GM12873 (cell line): Measurements from ENCODE around the gene NCAPD2.
A peak's percentile ranks its signal among the peaks of the same experiment; 100 is the strongest.

Experiments used
- TF ChIP-seq, protein P1 (sequence below): IDR thresholded peaks from 2 replicates; pipeline ENCODE4 v1.5.1; 2012; ENCODE audit warnings: low read depth, mild to moderate bottlenecking, moderate library complexity, low read length, control low read depth; ENCODE audit not compliant: insufficient read depth; ENCODE audit errors: missing control alignments

NCAPD2 gene

DNA sequence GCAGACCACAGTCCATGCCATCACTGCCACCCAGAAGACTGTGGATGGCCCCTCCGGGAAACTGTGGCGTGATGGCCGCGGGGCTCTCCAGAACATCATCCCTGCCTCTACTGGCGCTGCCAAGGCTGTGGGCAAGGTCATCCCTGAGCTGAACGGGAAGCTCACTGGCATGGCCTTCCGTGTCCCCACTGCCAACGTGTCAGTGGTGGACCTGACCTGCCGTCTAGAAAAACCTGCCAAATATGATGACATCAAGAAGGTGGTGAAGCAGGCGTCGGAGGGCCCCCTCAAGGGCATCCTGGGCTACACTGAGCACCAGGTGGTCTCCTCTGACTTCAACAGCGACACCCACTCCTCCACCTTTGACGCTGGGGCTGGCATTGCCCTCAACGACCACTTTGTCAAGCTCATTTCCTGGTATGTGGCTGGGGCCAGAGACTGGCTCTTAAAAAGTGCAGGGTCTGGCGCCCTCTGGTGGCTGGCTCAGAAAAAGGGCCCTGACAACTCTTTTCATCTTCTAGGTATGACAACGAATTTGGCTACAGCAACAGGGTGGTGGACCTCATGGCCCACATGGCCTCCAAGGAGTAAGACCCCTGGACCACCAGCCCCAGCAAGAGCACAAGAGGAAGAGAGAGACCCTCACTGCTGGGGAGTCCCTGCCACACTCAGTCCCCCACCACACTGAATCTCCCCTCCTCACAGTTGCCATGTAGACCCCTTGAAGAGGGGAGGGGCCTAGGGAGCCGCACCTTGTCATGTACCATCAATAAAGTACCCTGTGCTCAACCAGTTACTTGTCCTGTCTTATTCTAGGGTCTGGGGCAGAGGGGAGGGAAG lies 43.9 kb downstream of the NCAPD2 start:
- TF ChIP-seq, protein P1, sequence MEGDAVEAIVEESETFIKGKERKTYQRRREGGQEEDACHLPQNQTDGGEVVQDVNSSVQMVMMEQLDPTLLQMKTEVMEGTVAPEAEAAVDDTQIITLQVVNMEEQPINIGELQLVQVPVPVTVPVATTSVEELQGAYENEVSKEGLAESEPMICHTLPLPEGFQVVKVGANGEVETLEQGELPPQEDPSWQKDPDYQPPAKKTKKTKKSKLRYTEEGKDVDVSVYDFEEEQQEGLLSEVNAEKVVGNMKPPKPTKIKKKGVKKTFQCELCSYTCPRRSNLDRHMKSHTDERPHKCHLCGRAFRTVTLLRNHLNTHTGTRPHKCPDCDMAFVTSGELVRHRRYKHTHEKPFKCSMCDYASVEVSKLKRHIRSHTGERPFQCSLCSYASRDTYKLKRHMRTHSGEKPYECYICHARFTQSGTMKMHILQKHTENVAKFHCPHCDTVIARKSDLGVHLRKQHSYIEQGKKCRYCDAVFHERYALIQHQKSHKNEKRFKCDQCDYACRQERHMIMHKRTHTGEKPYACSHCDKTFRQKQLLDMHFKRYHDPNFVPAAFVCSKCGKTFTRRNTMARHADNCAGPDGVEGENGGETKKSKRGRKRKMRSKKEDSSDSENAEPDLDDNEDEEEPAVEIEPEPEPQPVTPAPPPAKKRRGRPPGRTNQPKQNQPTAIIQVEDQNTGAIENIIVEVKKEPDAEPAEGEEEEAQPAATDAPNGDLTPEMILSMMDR, result peak; percentile 82

DNA sequence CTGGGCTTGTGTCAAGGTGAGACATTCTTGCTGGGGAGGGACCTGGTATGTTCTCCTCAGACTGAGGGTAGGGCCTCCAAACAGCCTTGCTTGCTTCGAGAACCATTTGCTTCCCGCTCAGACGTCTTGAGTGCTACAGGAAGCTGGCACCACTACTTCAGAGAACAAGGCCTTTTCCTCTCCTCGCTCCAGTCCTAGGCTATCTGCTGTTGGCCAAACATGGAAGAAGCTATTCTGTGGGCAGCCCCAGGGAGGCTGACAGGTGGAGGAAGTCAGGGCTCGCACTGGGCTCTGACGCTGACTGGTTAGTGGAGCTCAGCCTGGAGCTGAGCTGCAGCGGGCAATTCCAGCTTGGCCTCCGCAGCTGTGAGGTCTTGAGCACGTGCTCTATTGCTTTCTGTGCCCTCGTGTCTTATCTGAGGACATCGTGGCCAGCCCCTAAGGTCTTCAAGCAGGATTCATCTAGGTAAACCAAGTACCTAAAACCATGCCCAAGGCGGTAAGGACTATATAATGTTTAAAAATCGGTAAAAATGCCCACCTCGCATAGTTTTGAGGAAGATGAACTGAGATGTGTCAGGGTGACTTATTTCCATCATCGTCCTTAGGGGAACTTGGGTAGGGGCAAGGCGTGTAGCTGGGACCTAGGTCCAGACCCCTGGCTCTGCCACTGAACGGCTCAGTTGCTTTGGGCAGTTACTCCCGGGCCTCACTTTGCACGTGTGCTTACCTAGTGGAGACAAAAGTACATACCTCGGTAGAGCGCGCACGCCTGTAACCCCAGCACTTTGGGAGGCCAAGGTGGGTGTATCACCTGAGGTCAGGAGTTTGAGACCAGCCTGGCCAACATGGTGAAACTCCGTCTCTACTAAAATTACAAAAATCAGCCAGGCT lies 44.8 kb downstream of the NCAPD2 start:
- TF ChIP-seq, protein P1, result no peak

DNA sequence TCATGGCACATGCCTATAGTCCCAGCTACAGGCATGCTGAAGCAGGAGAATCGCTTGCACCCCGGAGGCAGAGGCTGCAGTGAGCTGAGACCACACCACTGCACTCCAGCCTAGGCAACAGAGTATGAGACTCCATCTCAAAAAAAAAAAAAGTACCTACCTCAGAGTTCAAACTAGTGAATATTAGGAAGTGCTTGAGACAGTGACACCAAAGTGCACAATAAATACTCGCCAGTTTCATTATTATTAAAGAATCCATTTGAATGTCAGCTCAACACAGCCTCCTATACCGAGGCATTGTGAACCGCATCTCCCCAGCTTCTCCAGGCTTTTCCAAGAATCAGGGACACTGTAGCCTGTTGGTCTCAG lies 45.4 kb downstream of the NCAPD2 start:
- TF ChIP-seq, protein P1, result no peak

DNA sequence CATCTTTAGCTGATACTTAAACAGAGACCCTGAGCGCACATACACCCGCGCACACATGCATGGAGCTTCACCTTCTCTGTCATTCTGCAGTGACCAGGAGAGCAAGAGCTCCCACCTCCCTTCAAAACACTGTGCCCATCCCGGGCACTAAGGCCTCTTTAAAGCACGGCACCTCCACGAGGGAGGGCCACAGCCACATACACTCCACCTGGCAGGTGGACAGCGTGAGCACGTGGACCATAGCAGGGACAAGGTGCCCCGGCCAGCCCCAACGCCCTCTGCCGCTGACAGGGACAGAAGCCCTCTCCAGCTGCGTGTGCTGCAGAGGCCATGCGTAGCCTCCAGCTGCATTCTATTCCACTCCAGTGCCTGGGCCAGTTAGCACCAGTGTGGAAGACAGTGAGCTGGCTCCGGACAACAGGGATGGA lies 45.8 kb downstream of the NCAPD2 start:
- TF ChIP-seq, protein P1, result no peak

DNA sequence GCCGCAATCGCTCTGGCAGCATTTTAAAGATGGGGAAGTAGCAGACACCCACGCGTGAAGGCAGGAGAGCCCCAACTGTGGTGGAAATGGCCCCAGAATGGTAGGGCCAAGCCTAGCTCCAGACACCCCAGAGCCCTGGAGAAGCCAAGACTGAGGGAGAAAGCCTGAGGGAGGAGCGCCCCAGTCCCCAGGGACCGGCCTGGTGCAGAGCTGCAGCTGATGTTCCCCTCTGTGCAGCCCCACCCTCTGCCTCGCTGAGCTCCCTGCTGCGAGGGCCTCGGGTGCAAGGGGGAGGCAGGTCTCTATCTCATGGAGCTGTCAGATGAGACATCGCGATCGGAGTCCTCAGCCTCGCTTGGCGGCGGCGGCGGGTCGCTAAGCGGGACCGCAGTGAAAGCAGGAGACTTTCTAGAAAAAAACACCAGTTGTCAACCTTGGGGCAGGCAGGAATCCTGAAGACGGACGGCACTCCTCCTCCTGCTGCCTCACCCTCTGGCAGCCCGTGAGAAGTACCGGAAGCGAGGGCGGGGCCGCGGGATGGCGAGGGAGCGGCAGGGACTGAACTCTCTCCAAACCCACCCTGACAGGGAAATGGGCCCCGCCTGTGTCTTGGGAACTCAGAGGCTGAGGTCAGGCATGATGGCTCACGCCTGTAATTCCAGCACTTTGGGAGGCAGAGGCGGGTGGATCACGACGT lies 46.4 kb downstream of the NCAPD2 start:
- TF ChIP-seq, protein P1, result peak; percentile 32

DNA sequence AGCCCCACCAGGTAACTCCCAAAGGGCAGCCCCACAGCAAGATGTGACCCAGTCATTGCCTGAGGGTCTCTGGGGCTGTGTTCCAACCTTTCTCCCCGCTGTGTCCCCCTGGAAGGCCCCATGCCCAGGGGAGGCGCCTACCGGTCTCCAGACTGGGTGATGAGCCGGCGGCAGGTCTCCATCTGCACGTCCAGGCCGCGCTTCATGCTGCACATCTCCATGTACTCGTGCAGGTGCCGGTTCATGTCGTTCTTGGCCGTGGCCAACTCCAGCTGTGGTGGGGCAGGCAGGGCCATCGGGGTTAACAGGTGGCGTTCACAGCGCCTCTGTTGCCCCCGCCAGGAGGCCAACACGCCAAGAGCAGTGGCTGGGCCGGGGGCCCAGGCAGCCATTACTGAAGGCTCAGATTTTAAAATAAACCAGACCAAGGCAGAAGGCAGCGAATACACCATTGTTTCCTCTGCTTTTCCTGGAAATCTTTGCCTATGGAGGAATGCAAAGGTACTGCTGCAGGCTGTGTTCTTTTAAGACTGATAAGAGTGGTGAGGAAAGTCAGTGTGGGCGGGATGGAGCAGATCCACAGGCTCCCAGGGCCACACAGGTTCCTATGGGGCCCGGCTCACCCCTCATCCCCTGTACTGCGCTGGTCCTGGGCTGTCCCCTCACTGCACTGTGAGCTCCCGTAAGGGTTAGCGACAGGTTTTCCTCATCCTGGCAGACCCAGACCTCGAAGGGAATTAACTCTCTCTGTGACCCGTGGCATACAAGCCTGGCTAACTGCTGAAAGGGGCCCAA lies 47.7 kb downstream of the NCAPD2 start:
- TF ChIP-seq, protein P1, result no peak
